GM21717 (cell line): ENCODE measurements around the gene PPP2R5A.

Experiments used
- ATAC-seq: cut with Tn5 transposase; IDR thresholded peaks from one replicate; pipeline ENCODE4 v1.9.1; 2021; ENCODE audit warnings: mild to moderate bottlenecking, moderate library complexity; ENCODE audit not compliant: unreplicated experiment

The PPP2R5A gene

GRCh38 chr1:212401838-212402582, 116.8 kb downstream of the PPP2R5A start:
- no peak for ATAC-seq

- ATAC-seq: no peak
Observed at GRCh38 chr1:212402666-212403321, 117.6 kb downstream of the PPP2R5A start.

GRCh38 chr1:212410231-212410820, 125.1 kb downstream of the PPP2R5A start:
- no peak for ATAC-seq
